HEK293 (cell line): ENCODE results near the gene SAPCD1.

Source experiments
- CTCF ChIA-PET: fragments of 350-600 bp; formaldehyde crosslinking; extraction: SDS; loops from one replicate; lab custom pipeline; 2021; ENCODE audit warnings: antibody characterized with exemption; lab: Yijun Ruan, JAX
- POLR2A ChIA-PET: fragments of 300-600 bp; formaldehyde crosslinking; extraction: SDS; loops from one replicate; lab custom pipeline; 2020; ENCODE audit warnings: antibody characterized with exemption, inconsistent platforms; lab: Yijun Ruan, JAX
- H3K27ac ChIP-seq: fragments of 200-500 bp; sonication (Bioruptor generic); 2 replicates; pipeline ENCODE4 v1.5.1; 2014; ENCODE audit warnings: low read depth, low read length, control low read depth, inconsistent platforms; ENCODE audit errors: extremely low read depth
- H3K36me3 ChIP-seq, 2 experiments: fragments of 200-500 bp in 1 of 2; sonication (Bioruptor generic) in 1 of 2; 1 replicate in 1 of 2; 2 replicates in 1 of 2; pipeline ENCODE4 v1.5.1; 2014 to 2017; ENCODE audit warnings: inconsistent platforms in 2 of 2, low read length in 2 of 2; ENCODE audit not compliant: control insufficient read depth in 2 of 2, insufficient read depth in 1 of 2
- H3K4me1 ChIP-seq: fragments of 200-500 bp; sonication (Bioruptor generic); 2 replicates; pipeline ENCODE4 v1.5.1; 2014; ENCODE audit warnings: mild to moderate bottlenecking, low read length, inconsistent platforms; ENCODE audit not compliant: control insufficient read depth, insufficient read depth
- H3K4me3 ChIP-seq: 2 replicates; pipeline ENCODE4 v1.5.1; 2011; ENCODE audit warnings: low read depth, mild to moderate bottlenecking, control low read depth, low read length, moderate library complexity
- H3K9me3 ChIP-seq: fragments of 200-500 bp; sonication (Bioruptor generic); 2 replicates; pipeline ENCODE4 v1.5.1; 2014; ENCODE audit warnings: low read depth, low read length, inconsistent platforms; ENCODE audit not compliant: control insufficient read depth, insufficient read depth
- BCL11A ChIP-seq: fragments of 450-650 bp; formaldehyde crosslinking; IDR thresholded peaks from 2 replicates; pipeline ENCODE4 v1.5.1; 2016; ENCODE audit warnings: low read depth, missing biosample characterization, missing genetic modification characterization
- HOXA7 ChIP-seq: sonication (generic); formaldehyde crosslinking; IDR thresholded peaks from 2 replicates; pipeline ENCODE4 v1.8.1; 2022; ENCODE audit warnings: missing genetic modification reagents, borderline replicate concordance
- IKZF3 ChIP-seq: fragments of 450-650 bp; IDR thresholded peaks from 2 replicates; pipeline ENCODE4 v1.5.0; 2018; ENCODE audit warnings: missing biosample characterization, mild to moderate bottlenecking, missing genetic modification characterization, moderate library complexity
- KLF9 ChIP-seq: fragments of 450-650 bp; formaldehyde crosslinking; IDR thresholded peaks from 2 replicates; pipeline ENCODE4 v1.5.1; 2016; ENCODE audit warnings: missing biosample characterization, missing genetic modification characterization, low read depth
- WT1 ChIP-seq: fragments of 450-650 bp; formaldehyde crosslinking; IDR thresholded peaks from 2 replicates; pipeline ENCODE4 v1.5.1; 2016; ENCODE audit warnings: missing biosample characterization, missing genetic modification characterization
- ZNF146 ChIP-seq: fragments of 450-650 bp; formaldehyde crosslinking; IDR thresholded peaks from 2 replicates; pipeline ENCODE4 v1.5.1; 2016; ENCODE audit warnings: missing biosample characterization, missing genetic modification characterization
- ZNF155 ChIP-seq: fragments of 450-650 bp; formaldehyde crosslinking; IDR thresholded peaks from 2 replicates; pipeline ENCODE4 v1.5.1; 2016; ENCODE audit warnings: missing biosample characterization, missing genetic modification characterization
- ZNF157 ChIP-seq: fragments of 450-650 bp; formaldehyde crosslinking; IDR thresholded peaks from 2 replicates; pipeline ENCODE4 v1.5.1; 2016; ENCODE audit warnings: missing biosample characterization, missing genetic modification characterization
- ZNF24 ChIP-seq: fragments of 450-650 bp; formaldehyde crosslinking; IDR thresholded peaks from 2 replicates; pipeline ENCODE4 v1.5.1; 2016; ENCODE audit warnings: missing biosample characterization, missing genetic modification characterization
- ZNF274 ChIP-seq, 2 experiments: fragments of 200-500 bp in 1 of 2; fragments of 450-650 bp in 1 of 2; sonication (Bioruptor generic) in 1 of 2; formaldehyde crosslinking in 1 of 2; IDR thresholded peaks; 2 replicates each; pipeline versions ENCODE4 v1.5.1 to v1.6.1; 2014 to 2016; ENCODE audit warnings: borderline replicate concordance in 1 of 2, inconsistent platforms in 1 of 2, low read length in 1 of 2, missing biosample characterization in 1 of 2, missing genetic modification characterization in 1 of 2
- ZNF366 ChIP-seq: fragments of 450-650 bp; formaldehyde crosslinking; conservative IDR thresholded peaks from 2 replicates; pipeline ENCODE4 v1.5.1; 2016; ENCODE audit warnings: missing biosample characterization, missing genetic modification characterization
- ZNF394 ChIP-seq: fragments of 450-650 bp; formaldehyde crosslinking; IDR thresholded peaks from 2 replicates; pipeline ENCODE4 v1.5.1; 2016; ENCODE audit warnings: missing biosample characterization, missing genetic modification characterization, mild to moderate bottlenecking, moderate library complexity, borderline replicate concordance
- ZNF404 ChIP-seq: fragments of 450-650 bp; formaldehyde crosslinking; IDR thresholded peaks from 2 replicates; pipeline ENCODE4 v1.5.1; 2017; ENCODE audit warnings: missing biosample characterization, missing genetic modification characterization
- ZNF473 ChIP-seq: fragments of 450-650 bp; formaldehyde crosslinking; IDR thresholded peaks from 2 replicates; pipeline ENCODE4 v1.5.1; 2017; ENCODE audit warnings: missing biosample characterization, missing genetic modification characterization
- ZNF571 ChIP-seq: fragments of 450-650 bp; formaldehyde crosslinking; IDR thresholded peaks from 2 replicates; pipeline ENCODE4 v1.5.0; 2017; ENCODE audit warnings: missing biosample characterization, missing genetic modification characterization
- ZNF621 ChIP-seq: fragments of 450-650 bp; formaldehyde crosslinking; IDR thresholded peaks from 2 replicates; pipeline ENCODE4 v1.5.1; 2017; ENCODE audit warnings: missing biosample characterization, missing genetic modification characterization
- ZNF701 ChIP-seq: fragments of 450-650 bp; formaldehyde crosslinking; IDR thresholded peaks from 2 replicates; pipeline ENCODE4 v1.5.1; 2016; ENCODE audit warnings: missing biosample characterization, missing genetic modification characterization
- ZNF791 ChIP-seq: fragments of 450-650 bp; formaldehyde crosslinking; IDR thresholded peaks from 2 replicates; pipeline ENCODE4 v1.5.1; 2016; ENCODE audit warnings: missing biosample characterization, missing genetic modification characterization
- ZXDB ChIP-seq: fragments of 450-650 bp; formaldehyde crosslinking; IDR thresholded peaks from 2 replicates; pipeline ENCODE4 v1.5.1; 2016; ENCODE audit warnings: missing biosample characterization, missing genetic modification characterization
- TF ChIP-seq, protein P1 (sequence below): fragments of 450-650 bp; formaldehyde crosslinking; IDR thresholded peaks from 2 replicates; pipeline ENCODE4 v1.5.1; 2016; ENCODE audit warnings: missing biosample characterization, missing genetic modification characterization
- TF ChIP-seq, protein P2 (sequence below): fragments of 450-650 bp; formaldehyde crosslinking; IDR thresholded peaks from 2 replicates; pipeline ENCODE4 v1.5.1; 2016; ENCODE audit warnings: missing biosample characterization, missing genetic modification characterization
- TF ChIP-seq, protein P3 (sequence below): fragments of 450-650 bp; formaldehyde crosslinking; IDR thresholded peaks from 2 replicates; pipeline ENCODE4 v1.5.1; 2016; ENCODE audit warnings: missing biosample characterization, missing genetic modification characterization
- TF ChIP-seq, protein P4 (sequence below): fragments of 450-650 bp; formaldehyde crosslinking; IDR thresholded peaks from 2 replicates; pipeline ENCODE4 v1.5.1; 2016; ENCODE audit warnings: missing biosample characterization, missing genetic modification characterization
- TF ChIP-seq, protein P5 (sequence below): fragments of 450-650 bp; formaldehyde crosslinking; IDR thresholded peaks from 2 replicates; pipeline ENCODE4 v1.5.1; 2016; ENCODE audit warnings: missing biosample characterization, missing genetic modification characterization

Gene SAPCD1

DNA sequence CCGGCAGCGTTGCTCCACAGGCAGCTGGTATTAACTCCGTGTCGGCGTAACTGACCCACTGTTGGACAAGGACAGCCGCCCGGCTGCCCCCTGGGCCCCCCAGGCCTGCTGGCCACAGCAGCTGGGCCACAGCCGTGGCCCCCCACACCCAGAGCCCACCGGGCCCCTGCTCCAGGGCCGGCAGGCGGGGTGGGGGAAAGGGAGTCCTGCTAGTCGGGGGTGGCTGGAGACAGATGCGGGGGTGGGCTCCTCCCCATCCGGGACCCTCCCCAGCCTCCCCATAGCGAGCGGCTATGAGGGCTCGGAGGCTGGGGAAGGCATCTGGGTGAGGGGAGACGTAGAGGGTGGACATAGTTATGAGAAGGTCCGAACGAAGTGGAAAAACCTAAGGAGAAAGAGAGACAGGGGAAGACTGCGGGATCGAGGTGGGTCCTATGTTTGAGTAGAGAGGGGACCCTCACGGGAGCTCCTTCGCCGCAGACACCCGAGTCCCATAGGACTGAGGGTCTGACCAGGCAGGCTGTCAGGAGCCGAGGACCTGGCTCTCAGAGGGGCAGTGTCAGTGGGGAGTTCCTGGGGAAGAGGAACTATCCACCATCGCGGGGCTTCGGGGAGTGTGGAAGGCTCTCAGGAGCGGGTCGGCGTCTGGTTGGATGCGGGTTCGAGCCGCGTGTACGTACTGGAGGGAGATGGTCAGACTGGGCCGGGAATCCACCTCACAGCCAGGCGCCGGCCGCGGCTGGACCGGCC is 32.6 kb downstream of the SAPCD1 start:
- Histone ChIP-seq H3K9me3 (no peaks in the 10 kb centered on the region), H3K4me3 (peak overlapping the region; percentile 81), H3K27ac (peak overlapping the region; percentile 93), H3K36me3 (peaks cover 16 to 40% of the 10 kb centered on the region in 2 experiments), H3K4me1 (no peaks in the 10 kb centered on the region; the same call in 1 of the 2 replicates)
- ChIA-PET CTCF (interaction anchor here (0.6 to 4.9 kb wide), 18 partner anchors 10 to 348 kb away, joined by 3 to 55 read pairs (median 4); partner anchors contain the start of genes CLIC1 and LSM2), POLR2A (interaction anchor here (1.0 to 5.9 kb wide), 15 partner anchors 8 to 401 kb away, joined by 3 to 138 read pairs (median 9); partner anchors contain the start of genes C6orf47, DDAH2, HSPA1A and HSPA1B)
- TF ChIP-seq ZNF157: no peak
- no peak for TF ChIP-seq IKZF3 (tag by site-specific recombination)
- peak; percentile 16; the same call in 1 of the 2 replicates for TF ChIP-seq WT1 (tag by site-specific recombination)
- TF ChIP-seq HOXA7 (CRISPR knock-in tag): no peak
- no peak for TF ChIP-seq ZNF404 (tag by site-specific recombination)
- TF ChIP-seq ZNF274 (IDR thresholded peaks at IDR 0.05; ENCODE audit: low read length): no peak
- no peak for TF ChIP-seq ZNF274 (tag by site-specific recombination; IDR thresholded peaks at IDR 0.05; ENCODE audit: borderline replicate concordance)
- no peak for TF ChIP-seq ZNF701 (tag by site-specific recombination)
- no peak; the same call in 1 of the 2 replicates for TF ChIP-seq KLF9 (tag by site-specific recombination)
- no peak; the same call in 1 of the 2 replicates for TF ChIP-seq ZNF146 (tag by site-specific recombination)
- 0 out of 2 replicates have a peak, but pooled peaks have one; percentile 19 for TF ChIP-seq ZXDB (tag by site-specific recombination)
- TF ChIP-seq ZNF791: no peak
- no peak for TF ChIP-seq ZNF155 (tag by site-specific recombination)
- no peak for TF ChIP-seq ZNF394 (tag by site-specific recombination)
- TF ChIP-seq, protein P1, sequence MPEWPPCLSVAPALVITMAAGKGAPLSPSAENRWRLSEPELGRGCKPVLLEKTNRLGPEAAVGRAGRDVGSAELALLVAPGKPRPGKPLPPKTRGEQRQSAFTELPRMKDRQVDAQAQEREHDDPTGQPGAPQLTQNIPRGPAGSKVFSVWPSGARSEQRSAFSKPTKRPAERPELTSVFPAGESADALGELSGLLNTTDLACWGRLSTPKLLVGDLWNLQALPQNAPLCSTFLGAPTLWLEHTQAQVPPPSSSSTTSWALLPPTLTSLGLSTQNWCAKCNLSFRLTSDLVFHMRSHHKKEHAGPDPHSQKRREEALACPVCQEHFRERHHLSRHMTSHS (tag by site-specific recombination): no peak
- TF ChIP-seq ZNF571 (tag by site-specific recombination): no peak
- TF ChIP-seq, protein P2, sequence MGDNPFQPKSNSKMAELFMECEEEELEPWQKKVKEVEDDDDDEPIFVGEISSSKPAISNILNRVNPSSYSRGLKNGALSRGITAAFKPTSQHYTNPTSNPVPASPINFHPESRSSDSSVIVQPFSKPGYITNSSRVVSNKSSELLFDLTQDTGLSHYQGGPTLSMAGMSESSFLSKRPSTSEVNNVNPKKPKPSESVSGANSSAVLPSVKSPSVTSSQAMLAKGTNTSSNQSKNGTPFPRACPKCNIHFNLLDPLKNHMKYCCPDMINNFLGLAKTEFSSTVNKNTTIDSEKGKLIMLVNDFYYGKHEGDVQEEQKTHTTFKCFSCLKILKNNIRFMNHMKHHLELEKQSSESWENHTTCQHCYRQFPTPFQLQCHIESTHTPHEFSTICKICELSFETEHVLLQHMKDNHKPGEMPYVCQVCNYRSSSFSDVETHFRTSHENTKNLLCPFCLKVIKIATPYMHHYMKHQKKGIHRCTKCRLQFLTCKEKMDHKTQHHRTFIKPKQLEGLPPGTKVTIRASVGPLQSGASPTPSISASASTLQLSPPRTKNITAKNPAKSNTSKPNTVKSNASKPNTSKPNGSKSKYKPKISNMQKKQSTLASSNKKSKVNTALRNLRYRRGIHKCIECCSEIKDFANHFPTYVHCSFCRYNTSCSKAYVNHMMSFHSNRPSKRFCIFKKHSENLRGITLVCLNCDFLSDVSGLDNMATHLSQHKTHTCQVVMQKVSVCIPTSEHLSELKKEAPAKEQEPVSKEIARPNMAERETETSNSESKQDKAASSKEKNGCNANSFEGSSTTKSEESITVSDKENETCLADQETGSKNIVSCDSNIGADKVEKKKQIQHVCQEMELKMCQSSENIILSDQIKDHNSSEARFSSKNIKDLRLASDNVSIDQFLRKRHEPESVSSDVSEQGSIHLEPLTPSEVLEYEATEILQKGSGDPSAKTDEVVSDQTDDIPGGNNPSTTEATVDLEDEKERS (tag by site-specific recombination): no peak
- no peak for TF ChIP-seq ZNF366
- TF ChIP-seq ZNF24: no peak
- TF ChIP-seq, protein P3, sequence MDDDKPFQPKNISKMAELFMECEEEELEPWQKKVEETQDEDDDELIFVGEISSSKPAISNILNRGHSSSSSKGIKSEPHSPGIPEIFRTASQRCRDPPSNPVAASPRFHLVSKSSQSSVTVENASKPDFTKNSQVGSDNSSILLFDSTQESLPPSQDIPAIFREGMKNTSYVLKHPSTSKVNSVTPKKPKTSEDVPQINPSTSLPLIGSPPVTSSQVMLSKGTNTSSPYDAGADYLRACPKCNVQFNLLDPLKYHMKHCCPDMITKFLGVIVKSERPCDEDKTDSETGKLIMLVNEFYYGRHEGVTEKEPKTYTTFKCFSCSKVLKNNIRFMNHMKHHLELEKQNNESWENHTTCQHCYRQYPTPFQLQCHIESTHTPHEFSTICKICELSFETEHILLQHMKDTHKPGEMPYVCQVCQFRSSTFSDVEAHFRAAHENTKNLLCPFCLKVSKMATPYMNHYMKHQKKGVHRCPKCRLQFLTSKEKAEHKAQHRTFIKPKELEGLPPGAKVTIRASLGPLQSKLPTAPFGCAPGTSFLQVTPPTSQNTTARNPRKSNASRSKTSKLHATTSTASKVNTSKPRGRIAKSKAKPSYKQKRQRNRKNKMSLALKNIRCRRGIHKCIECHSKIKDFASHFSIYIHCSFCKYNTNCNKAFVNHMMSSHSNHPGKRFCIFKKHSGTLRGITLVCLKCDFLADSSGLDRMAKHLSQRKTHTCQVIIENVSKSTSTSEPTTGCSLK: no peak
- TF ChIP-seq ZNF473 (tag by site-specific recombination): no peak
- TF ChIP-seq, protein P4, sequence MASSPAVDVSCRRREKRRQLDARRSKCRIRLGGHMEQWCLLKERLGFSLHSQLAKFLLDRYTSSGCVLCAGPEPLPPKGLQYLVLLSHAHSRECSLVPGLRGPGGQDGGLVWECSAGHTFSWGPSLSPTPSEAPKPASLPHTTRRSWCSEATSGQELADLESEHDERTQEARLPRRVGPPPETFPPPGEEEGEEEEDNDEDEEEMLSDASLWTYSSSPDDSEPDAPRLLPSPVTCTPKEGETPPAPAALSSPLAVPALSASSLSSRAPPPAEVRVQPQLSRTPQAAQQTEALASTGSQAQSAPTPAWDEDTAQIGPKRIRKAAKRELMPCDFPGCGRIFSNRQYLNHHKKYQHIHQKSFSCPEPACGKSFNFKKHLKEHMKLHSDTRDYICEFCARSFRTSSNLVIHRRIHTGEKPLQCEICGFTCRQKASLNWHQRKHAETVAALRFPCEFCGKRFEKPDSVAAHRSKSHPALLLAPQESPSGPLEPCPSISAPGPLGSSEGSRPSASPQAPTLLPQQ (tag by site-specific recombination): no peak
- TF ChIP-seq, protein P5, sequence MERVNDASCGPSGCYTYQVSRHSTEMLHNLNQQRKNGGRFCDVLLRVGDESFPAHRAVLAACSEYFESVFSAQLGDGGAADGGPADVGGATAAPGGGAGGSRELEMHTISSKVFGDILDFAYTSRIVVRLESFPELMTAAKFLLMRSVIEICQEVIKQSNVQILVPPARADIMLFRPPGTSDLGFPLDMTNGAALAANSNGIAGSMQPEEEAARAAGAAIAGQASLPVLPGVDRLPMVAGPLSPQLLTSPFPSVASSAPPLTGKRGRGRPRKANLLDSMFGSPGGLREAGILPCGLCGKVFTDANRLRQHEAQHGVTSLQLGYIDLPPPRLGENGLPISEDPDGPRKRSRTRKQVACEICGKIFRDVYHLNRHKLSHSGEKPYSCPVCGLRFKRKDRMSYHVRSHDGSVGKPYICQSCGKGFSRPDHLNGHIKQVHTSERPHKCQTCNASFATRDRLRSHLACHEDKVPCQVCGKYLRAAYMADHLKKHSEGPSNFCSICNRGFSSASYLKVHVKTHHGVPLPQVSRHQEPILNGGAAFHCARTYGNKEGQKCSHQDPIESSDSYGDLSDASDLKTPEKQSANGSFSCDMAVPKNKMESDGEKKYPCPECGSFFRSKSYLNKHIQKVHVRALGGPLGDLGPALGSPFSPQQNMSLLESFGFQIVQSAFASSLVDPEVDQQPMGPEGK (tag by site-specific recombination): peak; percentile 88
- TF ChIP-seq BCL11A (tag by site-specific recombination): no peak
- no peak for TF ChIP-seq ZNF621 (tag by site-specific recombination)
